HG02884 (cell line): ENCODE measurements around the gene PAGE3.

Source experiments
- ATAC-seq: cut with Tn5 transposase; IDR thresholded peaks from one replicate; pipeline ENCODE4 v1.9.1; 2021; ENCODE audit warnings: mild to moderate bottlenecking, moderate library complexity; ENCODE audit not compliant: unreplicated experiment

The PAGE3 gene, protein sequence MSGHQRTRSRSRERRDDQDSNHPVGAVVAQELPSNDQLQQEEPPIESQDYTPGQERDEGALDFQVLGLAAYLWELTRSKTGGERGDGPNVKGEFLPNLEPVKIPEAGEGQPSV

DNA sequence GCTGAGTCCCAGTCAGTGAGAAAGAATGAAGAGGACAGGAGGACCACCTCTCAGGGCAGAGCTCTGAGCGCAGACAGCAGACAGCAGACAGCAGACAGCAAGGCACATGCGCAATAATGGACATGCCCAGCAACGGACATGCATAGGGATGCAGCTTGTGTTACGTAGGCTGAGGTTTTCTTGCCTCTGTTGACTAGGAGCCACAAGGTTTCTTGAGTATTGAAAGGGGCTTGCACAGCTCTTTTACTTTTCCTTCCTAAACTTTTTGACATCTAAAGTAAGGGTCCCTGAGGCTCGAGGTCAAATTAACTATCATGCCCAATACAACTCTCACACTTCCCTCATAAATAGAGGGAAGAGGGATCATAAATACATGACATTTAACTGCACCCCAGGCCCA lies at the start of gene PAGE3:
TSS of gene PAGE3 (minus strand) at position 101 of the 400 bp plus-strand sequence. CDS start 1,013 bp downstream, outside the sequence.
- ATAC-seq = no peak

DNA sequence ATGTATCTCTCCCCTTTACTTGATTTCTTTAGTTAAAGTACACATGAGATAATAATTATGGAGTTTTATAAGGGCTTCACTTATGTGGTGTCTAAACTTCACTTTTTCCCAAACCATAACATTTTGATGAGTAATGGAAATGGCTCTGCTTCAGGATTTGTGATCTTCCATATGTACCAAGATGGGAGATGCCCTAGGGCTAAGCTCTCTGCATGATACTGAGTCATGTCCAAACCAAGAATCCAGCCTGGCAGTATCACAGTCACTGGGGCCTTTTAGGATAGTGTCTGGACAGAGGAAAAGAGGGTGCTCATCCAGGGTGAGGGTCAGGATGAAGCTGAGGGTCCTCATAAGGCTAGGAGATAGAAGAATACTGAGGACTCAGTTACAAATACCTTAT lies 47.9 kb upstream of the PAGE3 start:
- no peak for ATAC-seq

DNA sequence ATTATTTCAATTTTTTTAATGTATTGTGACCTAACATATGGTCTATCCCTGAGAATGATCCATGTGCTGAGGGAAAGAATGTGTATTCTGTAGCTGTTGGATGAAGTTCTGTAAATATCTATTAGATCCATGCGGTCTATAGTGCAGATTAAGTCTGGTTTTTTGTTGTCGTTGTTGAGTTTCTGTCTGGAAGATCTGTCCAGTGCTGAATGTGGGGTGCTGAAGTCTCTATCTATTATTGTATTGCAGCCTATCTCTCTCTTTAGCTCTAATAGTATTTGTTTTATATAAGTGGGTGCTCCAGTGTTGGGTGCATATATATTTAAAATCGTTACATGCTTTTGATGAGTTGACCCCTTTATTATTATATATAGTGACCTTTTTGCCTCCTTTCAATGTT lies 26.2 kb upstream of the PAGE3 start:
- ATAC-seq = no peak

DNA sequence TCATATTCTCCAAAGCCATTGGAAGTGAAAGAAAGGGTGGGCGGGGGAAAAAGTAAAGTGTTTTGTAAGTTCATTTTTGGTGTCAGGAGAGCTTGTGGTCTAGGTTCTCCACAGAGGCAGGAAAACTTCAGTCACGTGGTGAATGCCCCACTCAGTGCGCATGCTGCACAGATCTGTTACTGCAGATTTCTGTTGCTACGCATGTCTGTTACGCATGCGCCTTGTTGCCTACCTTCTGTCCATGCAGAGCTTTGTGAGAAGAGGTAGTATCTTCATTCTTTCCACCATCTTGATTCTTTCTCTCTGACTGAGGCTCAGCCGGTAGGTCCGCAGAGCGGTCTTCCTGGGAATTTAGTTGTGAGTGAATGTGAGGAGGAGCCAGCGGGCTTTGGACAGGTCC lies 15.1 kb upstream of the PAGE3 start:
- no peak for ATAC-seq

DNA sequence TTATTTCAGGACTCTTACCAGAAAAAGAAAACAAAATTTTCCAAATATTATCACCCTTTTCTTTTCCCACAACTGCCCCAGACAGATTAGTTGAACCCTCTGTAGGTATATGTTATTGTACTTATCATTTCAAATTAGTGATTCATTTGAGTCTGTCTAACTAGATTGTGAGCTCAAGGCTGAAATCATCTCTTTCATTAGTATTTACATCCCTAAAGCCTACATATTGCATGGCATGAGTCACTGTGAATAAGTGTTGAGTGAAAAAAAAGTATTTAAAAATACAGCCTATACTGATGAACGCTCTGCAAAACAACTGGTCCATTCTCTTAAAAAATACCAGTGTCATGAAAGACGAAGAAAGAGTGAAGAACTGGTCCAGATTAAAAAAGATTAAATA lies 3.9 kb downstream of the PAGE3 start:
- no peak for ATAC-seq

DNA sequence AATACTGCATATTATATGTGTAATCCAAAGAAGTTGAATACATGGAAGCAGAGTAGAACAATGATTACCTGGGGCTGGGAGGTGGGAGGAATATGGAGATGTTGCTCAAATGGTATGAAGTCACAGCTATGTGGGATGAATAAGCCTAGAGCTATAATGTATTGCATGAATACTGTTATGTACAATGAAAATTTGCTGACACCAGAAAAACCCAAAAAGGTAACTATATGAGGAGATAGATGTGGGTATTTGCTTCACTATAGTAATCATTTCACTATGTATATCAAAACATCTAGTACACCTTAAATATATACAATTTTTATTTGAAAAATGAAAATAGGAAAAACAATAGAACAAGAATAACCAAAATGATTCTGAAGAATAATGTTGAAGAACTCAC lies 11.2 kb downstream of the PAGE3 start:
- no peak for ATAC-seq

DNA sequence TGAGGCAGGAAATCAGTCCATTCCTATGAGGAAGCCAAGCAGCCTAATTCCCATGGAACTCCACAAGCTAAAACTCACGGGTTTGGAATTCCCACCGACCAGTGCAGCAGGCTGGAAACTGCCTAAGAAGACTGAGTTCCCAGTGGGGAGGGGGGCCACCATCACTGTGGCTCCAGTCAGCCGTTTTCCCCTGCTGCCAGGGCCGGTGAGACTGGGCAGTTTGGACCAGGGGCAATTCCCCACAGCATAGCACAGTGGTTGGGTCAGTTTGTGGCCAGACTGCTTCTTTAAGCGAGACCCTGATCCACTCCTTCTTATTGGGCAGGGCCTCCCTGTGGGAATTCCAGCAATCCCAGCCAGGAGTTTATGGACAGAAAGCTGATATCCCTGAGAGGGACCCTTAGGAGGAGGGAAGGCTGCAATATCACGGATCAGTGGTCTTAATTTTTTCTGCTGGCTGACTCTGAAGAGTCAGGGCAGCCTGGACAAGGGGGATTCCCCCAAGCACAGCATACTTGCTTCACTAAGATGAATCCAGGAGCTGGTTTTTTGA lies 23.9 kb downstream of the PAGE3 start:
- ATAC-seq = no peak

DNA sequence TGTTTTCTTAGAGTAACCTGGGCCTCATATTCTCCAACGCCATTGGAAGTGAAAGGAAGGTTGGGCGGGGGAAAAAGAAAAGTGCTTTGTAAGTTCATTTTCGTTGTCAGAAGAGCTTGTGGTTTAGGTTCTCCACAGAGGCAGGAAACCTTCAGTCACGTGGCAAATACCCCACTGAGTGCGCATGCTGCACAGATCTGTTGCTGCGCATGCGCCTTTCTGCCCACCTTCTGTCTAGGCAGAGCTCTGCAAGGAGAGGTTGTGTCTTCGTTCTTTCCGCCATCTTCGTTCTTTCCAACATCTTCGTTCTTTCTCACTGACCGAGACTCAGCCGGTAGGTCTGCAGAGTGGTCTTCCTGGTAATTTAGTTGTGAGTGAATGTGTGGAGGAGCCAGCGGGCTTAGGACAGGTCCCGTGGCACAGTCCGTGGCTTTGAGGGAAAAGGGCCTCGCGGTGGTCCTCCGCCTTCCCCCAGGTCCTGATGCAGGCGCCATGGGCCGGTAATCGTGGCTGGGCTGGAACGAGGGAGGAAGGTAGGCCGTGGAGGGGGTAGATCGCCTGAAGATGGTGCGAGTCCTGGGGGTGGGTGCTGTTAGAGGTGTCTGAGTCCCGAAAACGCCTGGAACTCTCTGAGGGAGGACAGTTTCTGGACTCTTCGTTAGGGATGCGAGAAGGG lies 44.5 kb downstream of the PAGE3 start, which contains the start of gene PAGE5:
TSS of gene PAGE5 (plus strand) at position 228 of the 676 bp plus-strand sequence. CDS start 1,037 bp downstream, outside the sequence.
- no peak for ATAC-seq

DNA sequence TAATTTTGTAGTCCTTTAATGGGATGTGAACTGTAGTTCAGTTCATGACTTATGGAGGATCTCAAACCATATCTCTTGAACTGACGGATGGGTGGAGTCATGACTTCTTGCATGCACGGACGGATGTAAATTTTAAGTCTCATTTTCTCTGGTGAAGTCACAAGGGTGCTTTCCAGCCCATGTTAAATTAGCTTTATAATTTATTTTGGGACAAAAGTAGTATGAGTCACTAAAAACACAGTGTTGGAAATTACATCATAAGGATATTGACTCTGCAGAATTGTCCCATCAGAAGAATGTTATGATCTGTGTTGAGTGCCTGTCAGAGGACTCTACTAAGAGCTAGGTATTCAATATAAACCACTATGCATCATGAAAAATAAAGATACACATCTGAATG lies 51.3 kb downstream of the PAGE3 start:
- ATAC-seq = no peak

DNA sequence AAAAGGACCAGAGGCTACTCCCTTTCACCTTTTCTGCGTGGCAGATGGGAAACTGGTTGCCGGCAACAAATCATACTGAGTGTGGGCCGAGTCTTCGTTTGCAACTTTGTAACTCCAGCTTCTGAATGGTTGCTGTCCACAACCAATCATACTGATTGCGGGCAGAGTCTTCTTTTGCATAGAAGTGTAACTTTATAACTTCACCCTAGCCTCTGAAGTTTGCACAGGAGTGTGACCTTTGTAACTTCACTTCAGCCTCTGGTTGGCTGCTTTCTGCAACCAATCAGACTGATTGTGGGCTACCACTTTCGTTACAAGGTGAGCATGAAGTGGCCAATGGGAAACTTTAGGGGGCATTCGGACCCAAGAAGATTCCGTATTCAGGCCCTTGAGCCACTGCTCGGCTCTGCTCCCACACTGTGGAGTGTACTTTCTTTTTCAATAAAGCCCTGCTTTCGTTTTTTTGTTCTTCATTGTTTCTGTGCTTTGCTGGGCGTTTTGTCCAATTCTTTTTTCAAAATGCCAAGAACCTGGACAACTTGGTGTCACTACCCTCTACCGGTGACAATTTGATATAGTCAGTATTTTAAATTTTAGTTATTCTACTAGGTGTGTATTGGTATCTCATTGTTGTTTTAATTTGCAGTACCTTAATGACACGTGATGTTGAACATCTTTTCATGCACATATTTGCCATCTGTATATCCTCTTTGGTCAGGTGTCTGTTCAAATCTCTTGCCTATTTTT lies 53.6 kb downstream of the PAGE3 start:
- no peak for ATAC-seq
